ENCODE results near the gene TMEM207.

DNA sequence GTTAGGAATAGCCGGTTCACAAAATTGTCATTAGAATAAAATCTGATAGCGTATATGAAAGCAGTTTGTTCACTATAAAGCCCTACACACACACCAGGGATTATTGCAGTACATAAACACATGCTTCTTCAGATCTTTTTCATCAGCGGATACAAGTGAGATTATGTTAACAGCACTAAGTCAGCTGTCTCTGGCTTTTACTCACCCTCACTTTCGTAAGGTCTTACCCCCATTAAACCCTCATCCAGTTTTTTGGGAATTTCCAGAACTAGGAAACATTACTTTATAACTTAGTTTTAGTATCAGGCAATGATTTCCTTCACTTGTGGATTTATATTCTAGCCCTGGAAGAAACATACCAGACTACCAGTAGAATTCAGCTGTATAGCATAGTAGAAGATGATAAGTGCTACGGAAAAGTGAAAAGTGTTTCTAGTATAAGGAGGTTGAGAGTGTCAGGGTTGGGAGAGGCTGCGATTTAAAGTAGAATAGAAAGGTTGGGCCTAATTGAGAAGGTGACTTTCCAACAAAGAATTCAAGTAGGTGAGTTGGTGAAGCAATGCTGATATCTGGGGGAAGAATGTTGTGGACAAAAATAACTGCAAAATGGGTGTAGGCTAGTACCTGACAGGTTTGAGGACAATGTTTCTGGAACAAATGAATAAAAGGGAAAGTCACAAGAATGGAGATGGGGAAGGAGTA lies 22.7 kb downstream of the TMEM207 start:
- TF ChIP-seq, protein P1, sequence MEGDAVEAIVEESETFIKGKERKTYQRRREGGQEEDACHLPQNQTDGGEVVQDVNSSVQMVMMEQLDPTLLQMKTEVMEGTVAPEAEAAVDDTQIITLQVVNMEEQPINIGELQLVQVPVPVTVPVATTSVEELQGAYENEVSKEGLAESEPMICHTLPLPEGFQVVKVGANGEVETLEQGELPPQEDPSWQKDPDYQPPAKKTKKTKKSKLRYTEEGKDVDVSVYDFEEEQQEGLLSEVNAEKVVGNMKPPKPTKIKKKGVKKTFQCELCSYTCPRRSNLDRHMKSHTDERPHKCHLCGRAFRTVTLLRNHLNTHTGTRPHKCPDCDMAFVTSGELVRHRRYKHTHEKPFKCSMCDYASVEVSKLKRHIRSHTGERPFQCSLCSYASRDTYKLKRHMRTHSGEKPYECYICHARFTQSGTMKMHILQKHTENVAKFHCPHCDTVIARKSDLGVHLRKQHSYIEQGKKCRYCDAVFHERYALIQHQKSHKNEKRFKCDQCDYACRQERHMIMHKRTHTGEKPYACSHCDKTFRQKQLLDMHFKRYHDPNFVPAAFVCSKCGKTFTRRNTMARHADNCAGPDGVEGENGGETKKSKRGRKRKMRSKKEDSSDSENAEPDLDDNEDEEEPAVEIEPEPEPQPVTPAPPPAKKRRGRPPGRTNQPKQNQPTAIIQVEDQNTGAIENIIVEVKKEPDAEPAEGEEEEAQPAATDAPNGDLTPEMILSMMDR (IDR thresholded peaks at IDR 0.05), result no peak
- TF ChIP-seq EP300 (IDR thresholded peaks at IDR 0.05; ENCODE audit: low read depth) (no peak), POLR2A (IDR thresholded peaks at IDR 0.05) (no peak), POLR2AphosphoS5 (IDR thresholded peaks at IDR 0.05) (no peak)
